HCT116 (cell line): ENCODE data around the gene ANKMY2. TPM values are rescaled to one million over a fixed set of nuclear protein-coding genes. Genes with fewer than 3 reads are reported as not detected.

ENCODE experiments used
- ATAC-seq: fragments of 200-7000 bp; cut with Tn5 transposase; 2 replicates; pipeline ENCODE4 v1.9.1; 2020; ENCODE audit warnings: mild to moderate bottlenecking, moderate library complexity
- BruUV-seq: library from RNA; stranded (reverse); fragments of 400-500 nt; replicated peaks from 2 replicates; lab custom pipeline; 2021; lab: Mats Ljungman, UMichigan
- CTCF ChIA-PET: fragments of 300-600 bp; sonication (Branson Sonifier 250); formaldehyde crosslinking; loops from one replicate; lab custom pipeline; 2021; ENCODE audit warnings: antibody characterized with exemption; lab: Charles Lee
- POLR2A ChIA-PET: fragments of 300-600, 350-600 bp; sonication (Branson Sonifier 250); formaldehyde crosslinking; loops from one replicate; lab custom pipeline; 2021; ENCODE audit warnings: antibody characterized with exemption; lab: Charles Lee
- RAD21 ChIA-PET, 2 experiments: fragments of 300-600 bp; sonication (Branson Sonifier 250); formaldehyde crosslinking; loops; one replicate each; lab custom pipeline; 2023; ENCODE audit warnings: low total read pairs in 2 of 2; ENCODE audit not compliant: uncharacterized antibody in 2 of 2, unreplicated experiment in 2 of 2, low non-redundant PET in 1 of 2; lab: Charles Lee
- DNase-seq: peaks from one replicate; pipeline ENCODE4 v3.0.0-alpha.2; 2010; ENCODE audit warnings: low read depth, low spot score
- H2AFZ ChIP-seq: fragments of 200-600 bp; shearing (Covaris generic), sonication (generic); 2 replicates; pipeline ENCODE4 v1.6.1; 2017; ENCODE audit warnings: low read depth, mixed run types, mixed read lengths, antibody characterized with exemption, low read length; ENCODE audit not compliant: poor library complexity, severe bottlenecking
- H3K27ac ChIP-seq: 2 replicates; pipeline ENCODE4 v1.5.1; 2012; ENCODE audit warnings: low read depth, low read length
- H3K27me3 ChIP-seq: fragments of 200-600 bp; sonication (generic); 2 replicates; pipeline ENCODE4 v1.6.1; 2016; ENCODE audit warnings: mixed run types, low read length, mixed read lengths; ENCODE audit not compliant: insufficient read depth
- H3K36me3 ChIP-seq, 2 experiments: fragments of 200-500 bp in 1 of 2; fragments of 200-600 bp in 1 of 2; sonication (Bioruptor generic) in 1 of 2; sonication (generic) in 1 of 2; 2 replicates each; pipeline versions ENCODE4 v1.5.1 to v1.6.1; 2014 to 2016; ENCODE audit warnings: low read length in 2 of 2, inconsistent platforms in 1 of 2, mixed read lengths in 1 of 2, mixed run types in 1 of 2; ENCODE audit not compliant: insufficient read depth in 2 of 2, control insufficient read depth in 1 of 2
- H3K4me1 ChIP-seq, 2 experiments: fragments of 200-600 bp in 1 of 2; sonication (generic) in 1 of 2; 2 replicates each; pipeline versions ENCODE4 v1.5.1 to v1.6.1; 2012 to 2017; ENCODE audit warnings: low read length in 2 of 2, inconsistent platforms in 1 of 2, mild to moderate bottlenecking in 1 of 2, mixed read lengths in 1 of 2, mixed run types in 1 of 2, moderate library complexity in 1 of 2; ENCODE audit not compliant: insufficient read depth in 2 of 2, control insufficient read depth in 1 of 2
- H3K4me2 ChIP-seq: fragments of 200-600 bp; sonication (generic); 2 replicates; pipeline ENCODE4 v1.6.1; 2017; ENCODE audit warnings: mixed run types, low read length, mixed read lengths
- H3K4me3 ChIP-seq, 2 experiments: fragments of 200-600 bp in 1 of 2; sonication (generic) in 1 of 2; replicated peaks in 1 of 2; 2 replicates each; pipeline ENCODE4 v1.5.1; 2011 to 2016; ENCODE audit warnings: low read length in 2 of 2, control low read depth in 1 of 2, low read depth in 1 of 2, mild to moderate bottlenecking in 1 of 2, mixed read lengths in 1 of 2, mixed run types in 1 of 2
- H3K79me2 ChIP-seq: fragments of 200-600 bp; sonication (generic); 2 replicates; pipeline ENCODE4 v1.6.1; 2017; ENCODE audit warnings: mild to moderate bottlenecking, mixed run types, low read length, moderate library complexity, mixed read lengths; ENCODE audit not compliant: insufficient read depth
- H3K9ac ChIP-seq: fragments of 200-600 bp; sonication (generic); 2 replicates; pipeline ENCODE4 v1.6.1; 2016; ENCODE audit warnings: low read length, mixed read lengths
- H3K9me2 ChIP-seq: fragments of 200-600 bp; sonication (generic), shearing (Covaris generic); 2 replicates; pipeline ENCODE4 v1.6.1; 2017; ENCODE audit warnings: mixed run types, mild to moderate bottlenecking, moderate library complexity; ENCODE audit not compliant: insufficient read depth
- H3K9me3 ChIP-seq, 2 experiments: fragments of 200-500 bp in 1 of 2; fragments of 200-600 bp in 1 of 2; sonication (Bioruptor generic) in 1 of 2; sonication (generic) in 1 of 2; 2 replicates each; pipeline ENCODE4 v1.6.1; 2014 to 2017; ENCODE audit warnings: low read length in 2 of 2, mixed read lengths in 2 of 2, inconsistent platforms in 1 of 2, low read depth in 1 of 2, mild to moderate bottlenecking in 1 of 2, mixed run types in 1 of 2, moderate library complexity in 1 of 2; ENCODE audit not compliant: control insufficient read depth in 1 of 2, insufficient read depth in 1 of 2
- H4K20me1 ChIP-seq: fragments of 200-600 bp; sonication (generic), shearing (Covaris generic); 2 replicates; pipeline ENCODE4 v1.6.1; 2017; ENCODE audit warnings: mixed run types, mild to moderate bottlenecking, moderate library complexity; ENCODE audit not compliant: insufficient read depth
- EGR1 ChIP-seq: IDR thresholded peaks from 2 replicates; pipeline ENCODE4 v1.6.1; 2012; ENCODE audit warnings: low read depth
- EZH2phosphoT487 ChIP-seq: fragments of 200-600 bp; IDR thresholded peaks from 2 replicates; pipeline ENCODE4 v1.6.1; 2018; ENCODE audit warnings: antibody characterized with exemption, borderline replicate concordance
- POLR2A ChIP-seq: IDR thresholded peaks from 2 replicates; pipeline ENCODE4 v1.7.0; 2011; ENCODE audit warnings: borderline replicate concordance; ENCODE audit not compliant: insufficient read depth, insufficient read length; ENCODE audit errors: extremely low read depth
- SRF ChIP-seq: IDR thresholded peaks from 2 replicates; pipeline ENCODE4 v1.6.1; 2012; ENCODE audit warnings: low read depth
- TCF7L2 ChIP-seq: IDR thresholded peaks from 2 replicates; pipeline ENCODE4 v1.7.0; 2011; ENCODE audit warnings: borderline replicate concordance, inconsistent platforms; ENCODE audit not compliant: insufficient read depth, insufficient read length; ENCODE audit errors: extremely low read depth
- YY1 ChIP-seq: IDR thresholded peaks from 2 replicates; pipeline ENCODE4 v1.6.1; 2011; ENCODE audit warnings: low read length, low read depth, moderate library complexity, mild to moderate bottlenecking; ENCODE audit not compliant: insufficient replicate concordance; ENCODE audit errors: extremely low read depth
- intact Hi-C: fragments of 100-400 bp; cut with micrococcal nuclease; formaldehyde crosslinking; loops from 2 replicates; pipeline ENCODE4 v1.10.0; 2022
- total RNA-seq: library from RNA; stranded (reverse); gene quantifications from one replicate; pipeline ENCODE4 v1.2.1, GENCODE V29; 2021; ENCODE audit not compliant: unreplicated experiment

ANKMY2 gene
- total RNA-seq, 1 experiment from 2014 or later = 24.9 TPM

DNA sequence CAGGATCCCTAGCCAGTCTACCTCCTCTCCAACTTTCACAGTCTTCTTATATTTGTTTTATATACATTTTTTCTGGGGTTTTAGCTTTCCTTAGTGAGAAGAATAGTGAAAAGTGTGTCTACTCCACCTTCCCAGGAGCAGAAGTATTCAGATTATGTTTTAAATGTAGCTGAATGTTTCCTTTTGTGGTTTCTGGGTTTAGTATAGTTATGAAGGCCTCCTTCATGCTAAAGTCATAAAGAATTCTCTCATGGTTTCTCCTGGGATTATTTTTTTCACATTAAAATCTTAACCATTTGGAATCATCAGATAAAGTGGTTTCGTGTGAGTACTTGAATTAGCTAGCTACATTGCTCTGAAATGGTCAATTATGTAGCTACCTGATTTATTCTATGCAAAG, 50.9 kb downstream of the ANKMY2 start:
- DNase-seq (no peak), ATAC-seq (no peak)
- intact Hi-C loops = no loop called here
- CTCF ChIA-PET = interaction anchor here (0.9 kb wide), 1 partner anchor 30 kb away, joined by 3 read pairs; no protein-coding TSS in a partner anchor
- Histone ChIP-seq H3K4me1 (no peaks in the 10 kb centered on the region), H3K4me3 (no peak overlapping the region), H3K36me3 (peaks cover 0 to 2% of the 10 kb centered on the region in 2 experiments; a peak in 1 of 4 replicates), H3K9me3 (no peaks in the 10 kb centered on the region), H3K9ac (no peak overlapping the region), H2AFZ (no peak overlapping the region), H4K20me1 (no peaks in the 10 kb centered on the region), H3K9me2 (no peaks in the 10 kb centered on the region), H3K4me2 (no peak overlapping the region), H3K27me3 (no peaks in the 10 kb centered on the region), H3K79me2 (no peaks in the 10 kb centered on the region), H3K27ac (no peak overlapping the region)
- TF ChIP-seq SRF (no peak), EGR1 (no peak)
- RAD21 ChIA-PET = no interaction called here
- POLR2A ChIA-PET = no interaction called here
- BruUV-seq = no TSS peak

DNA sequence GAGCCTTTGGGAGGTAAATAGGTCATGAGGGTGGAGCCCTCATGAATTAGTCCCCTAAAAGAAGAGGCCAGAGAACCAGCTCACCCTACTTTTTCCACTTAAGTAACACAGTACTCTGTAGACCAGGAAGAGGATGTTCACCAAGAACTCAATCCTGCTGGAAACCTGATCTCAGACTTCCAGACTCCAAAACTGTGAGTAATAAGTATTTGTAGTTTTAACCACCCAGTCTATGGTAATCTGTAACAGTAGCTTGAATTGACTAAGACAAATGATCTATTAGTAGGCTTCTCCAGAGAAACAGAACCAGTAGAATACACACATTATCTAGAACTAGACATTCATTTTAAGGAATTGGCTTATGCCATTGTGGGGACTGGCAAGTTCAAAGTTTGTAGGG, 51.5 kb downstream of the ANKMY2 start:
- intact Hi-C loops = no loop called here
- no peaks in the 10 kb centered on the region for H3K79me2 ChIP-seq
- TF ChIP-seq TCF7L2 (no peak), POLR2A (no peak), EZH2phosphoT487 (no peak), YY1 (no peak)
- no peak overlapping the region for H3K4me3 ChIP-seq
- no peaks in the 10 kb centered on the region for H4K20me1 ChIP-seq
- H3K27ac ChIP-seq = no peak overlapping the region
- no peak overlapping the region for H2AFZ ChIP-seq
- ChIA-PET POLR2A (no interaction called here), CTCF (interaction anchor here (0.9 kb wide), 1 partner anchor 29 kb away, joined by 3 read pairs; no protein-coding TSS in a partner anchor), RAD21 (interaction anchor here in 1 of 2 experiments (0.6 kb wide), 1 partner anchor 455 kb away, joined by 3 read pairs; no protein-coding TSS in a partner anchor)
- BruUV-seq = no TSS peak
- H3K9me3 ChIP-seq = no peaks in the 10 kb centered on the region
- no peak overlapping the region for H3K9ac ChIP-seq
- no peaks in the 10 kb centered on the region for H3K9me2 ChIP-seq
- ATAC-seq = no peak
- no peaks in the 10 kb centered on the region for H3K27me3 ChIP-seq
- H3K4me1 ChIP-seq = no peaks in the 10 kb centered on the region
- no peaks in the 10 kb centered on the region; a peak in 1 of 4 replicates for H3K36me3 ChIP-seq
- no peak overlapping the region for H3K4me2 ChIP-seq
- no peak for DNase-seq
